SK-N-MC (cell line): ENCODE results near the gene SPINK9.

Experiments
- DNase-seq: peaks from one replicate; pipeline ENCODE4 v3.0.0-alpha.2; 2011; ENCODE audit warnings: low read depth, low spot score
- H3K27ac ChIP-seq: fragments of 200-600 bp; sonication (generic); 2 replicates; pipeline ENCODE4 v1.5.1; 2016; ENCODE audit warnings: mixed run types
- H3K36me3 ChIP-seq: fragments of 200-600 bp; sonication (generic); 2 replicates; pipeline ENCODE4 v1.6.1; 2017; ENCODE audit warnings: antibody characterized with exemption, low read length, mixed read lengths; ENCODE audit not compliant: insufficient read depth
- H3K4me3 ChIP-seq: fragments of 200-600 bp; sonication (generic); 2 replicates; pipeline ENCODE4 v1.5.1; 2016
- H3K9ac ChIP-seq: fragments of 200-600 bp; sonication (generic); 2 replicates; pipeline ENCODE4 v1.8.0; 2017; ENCODE audit warnings: mixed run types, mixed read lengths; ENCODE audit not compliant: insufficient read length
- H3K9me3 ChIP-seq: fragments of 200-600 bp; sonication (generic); 2 replicates; pipeline ENCODE4 v1.6.1; 2017; ENCODE audit warnings: low read depth, mild to moderate bottlenecking, antibody characterized with exemption, low read length, moderate library complexity, mixed read lengths
- EZH2 ChIP-seq: fragments of 200-600 bp; sonication (generic); IDR thresholded peaks from one replicate; pipeline ENCODE4 v1.6.1; 2017; ENCODE audit warnings: antibody characterized with exemption
- FOXP2 ChIP-seq: optimal IDR thresholded peaks from 2 replicates; pipeline ENCODE3; 2011; ENCODE audit warnings: mild to moderate bottlenecking, moderate library complexity; ENCODE audit not compliant: insufficient read depth; ENCODE audit errors: extremely low read length, control extremely low read depth
- POLR2AphosphoS5 ChIP-seq: IDR thresholded peaks from 2 replicates; pipeline ENCODE4 v1.6.1; 2012; ENCODE audit warnings: mild to moderate bottlenecking, low read depth, low read length, borderline replicate concordance

Gene SPINK9

DNA sequence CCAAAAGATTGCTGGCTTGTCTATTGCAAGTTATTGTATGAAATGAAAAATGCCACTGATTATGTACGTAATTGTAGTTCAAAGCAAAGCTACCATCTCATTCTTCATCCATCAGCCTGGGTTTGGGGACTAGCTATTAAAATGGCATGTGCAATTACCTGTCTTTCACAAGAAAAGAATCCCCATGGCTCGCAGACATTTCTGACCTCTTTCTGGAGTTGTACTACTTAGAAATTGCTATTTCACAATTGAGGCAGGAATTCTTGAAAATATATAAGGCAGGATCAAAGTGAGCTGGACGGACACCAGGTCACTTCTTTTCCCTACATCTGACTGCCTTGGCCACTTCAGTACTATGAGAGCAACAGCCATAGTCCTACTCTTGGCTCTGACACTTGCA is at the start of gene SPINK9:
Gene SPINK9 (plus strand): TSS at position 301 of the 400 bp plus-strand sequence. CDS start 55 bp downstream, at position 356.
- Histone ChIP-seq H3K27ac (no peak within 1 kb of the TSS), H3K4me3 (no peak within 1 kb of the TSS), H3K36me3 (no peaks in the 10 kb centered on the region), H3K9me3 (no peaks in the 10 kb centered on the region), H3K9ac (no peak within 1 kb of the TSS)
- no peak for TF ChIP-seq FOXP2
- no peak for TF ChIP-seq POLR2AphosphoS5
- no peak for DNase-seq

DNA sequence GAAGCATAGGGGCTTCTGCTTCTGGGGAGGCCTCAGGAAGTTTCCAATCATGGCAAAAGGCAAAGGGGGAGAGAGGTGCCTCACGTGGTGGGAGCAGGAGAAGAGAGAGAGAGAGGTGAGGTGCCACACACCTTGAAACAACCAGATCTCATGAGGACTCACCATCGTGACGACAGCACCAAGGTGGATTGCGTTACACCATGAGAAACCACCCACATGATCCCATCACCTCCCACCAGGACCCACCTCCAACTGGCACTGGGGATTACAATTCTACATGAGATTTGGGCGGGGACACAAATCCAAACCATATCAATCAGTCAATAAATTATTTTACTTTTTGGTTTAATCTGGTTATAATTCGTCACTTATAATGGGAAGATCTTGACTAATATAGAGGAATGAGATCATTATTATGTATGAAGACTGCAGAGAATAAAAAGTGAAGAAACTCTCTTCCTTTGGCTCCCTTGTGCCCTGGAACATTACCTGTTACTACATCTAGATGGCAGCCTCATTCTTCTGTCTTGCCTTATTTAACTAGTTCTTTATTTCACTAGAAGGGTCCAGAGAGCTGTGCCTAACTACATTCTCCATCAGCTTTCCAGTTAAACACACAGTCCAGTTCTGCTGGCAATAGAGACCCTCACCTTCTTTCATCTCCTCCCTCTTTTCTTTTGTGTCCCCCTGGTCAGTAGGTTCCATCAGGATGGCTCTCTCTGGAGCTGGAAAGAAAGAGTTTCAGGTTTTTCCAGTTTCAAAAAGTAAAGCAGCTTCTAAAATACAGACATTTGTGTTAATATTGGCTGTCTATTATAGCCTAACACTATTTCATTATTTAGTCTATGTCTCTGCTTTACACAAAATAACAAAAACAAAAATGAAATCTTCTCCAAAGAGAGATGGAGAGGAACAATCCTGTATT is 44.8 kb upstream of the SPINK9 start:
- Histone ChIP-seq H3K27ac (no peak overlapping the region), H3K9me3 (no peaks in the 10 kb centered on the region), H3K36me3 (no peaks in the 10 kb centered on the region), H3K4me3 (no peak overlapping the region), H3K9ac (no peak overlapping the region)
- TF ChIP-seq EZH2 (no peak), POLR2AphosphoS5 (no peak), FOXP2 (no peak)
- DNase-seq = no peak

GRCh38 chr5:148297731-148298130 is 37.6 kb upstream of the SPINK9 start:
- Histone ChIP-seq H3K4me3 (no peak overlapping the region), H3K9me3 (no peaks in the 10 kb centered on the region), H3K36me3 (no peaks in the 10 kb centered on the region), H3K27ac (no peak overlapping the region), H3K9ac (no peak overlapping the region)
- TF ChIP-seq EZH2 (no peak), POLR2AphosphoS5 (no peak), FOXP2 (no peak)
- peak; percentile 30 for DNase-seq

GRCh38 chr5:148306446-148306845 is 28.9 kb upstream of the SPINK9 start:
- Histone ChIP-seq H3K9me3 (no peaks in the 10 kb centered on the region), H3K9ac (no peak overlapping the region), H3K36me3 (no peaks in the 10 kb centered on the region), H3K27ac (no peak overlapping the region), H3K4me3 (no peak overlapping the region)
- TF ChIP-seq POLR2AphosphoS5 = no peak
- no peak for TF ChIP-seq FOXP2
- no peak for TF ChIP-seq EZH2
- DNase-seq = no peak

DNA sequence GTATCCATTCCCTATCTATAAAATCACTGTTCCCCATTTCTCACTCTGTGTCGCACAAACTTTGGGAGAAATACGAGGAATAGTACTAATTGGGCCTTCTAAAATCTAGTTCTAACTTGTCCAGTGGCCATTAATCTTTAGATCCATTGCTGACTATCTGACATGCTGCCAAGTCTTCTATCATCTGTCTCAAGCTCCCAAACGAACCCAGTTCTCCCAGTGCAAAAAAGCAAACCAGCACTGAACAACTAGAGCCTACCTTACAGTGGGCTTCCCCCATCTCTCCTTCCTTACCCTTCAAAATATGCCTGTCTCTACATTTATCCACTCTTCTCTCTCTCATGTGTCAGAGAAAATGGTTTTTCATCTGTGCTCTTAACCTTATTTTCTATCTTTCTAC is 26.3 kb upstream of the SPINK9 start:
- Histone ChIP-seq H3K9ac (no peak overlapping the region), H3K9me3 (no peaks in the 10 kb centered on the region), H3K4me3 (no peak overlapping the region), H3K36me3 (no peaks in the 10 kb centered on the region), H3K27ac (no peak overlapping the region)
- no peak for TF ChIP-seq EZH2
- no peak for TF ChIP-seq POLR2AphosphoS5
- no peak for TF ChIP-seq FOXP2
- DNase-seq = no peak

DNA sequence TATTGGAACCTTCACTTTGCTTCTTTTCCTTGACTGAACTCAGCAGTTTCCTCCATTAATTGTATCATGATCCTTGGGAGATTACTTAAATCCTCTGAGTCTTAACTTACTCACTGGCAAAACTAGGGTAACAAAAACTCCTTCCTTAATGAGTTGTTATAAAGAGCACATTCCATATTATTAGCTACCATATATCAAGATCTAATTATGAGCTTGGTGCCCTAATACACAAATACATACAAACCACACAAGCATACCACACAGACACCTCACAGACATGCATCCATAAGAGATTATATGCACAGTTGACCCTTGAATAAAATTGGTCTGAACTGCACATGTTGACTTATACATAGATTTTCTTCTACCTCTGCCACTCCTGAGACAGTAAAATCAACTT is 25.6 kb upstream of the SPINK9 start:
- Histone ChIP-seq H3K4me3 (no peak overlapping the region), H3K9ac (no peak overlapping the region), H3K27ac (no peak overlapping the region), H3K9me3 (no peaks in the 10 kb centered on the region), H3K36me3 (no peaks in the 10 kb centered on the region)
- DNase-seq = no peak
- TF ChIP-seq EZH2 (no peak), POLR2AphosphoS5 (no peak), FOXP2 (no peak)

- no peaks in the 10 kb centered on the region for H3K9me3 ChIP-seq
- no peak overlapping the region for H3K27ac ChIP-seq
- no peak for TF ChIP-seq FOXP2
- TF ChIP-seq POLR2AphosphoS5 = no peak
- no peak for TF ChIP-seq EZH2
- no peak for DNase-seq
- H3K36me3 ChIP-seq = no peaks in the 10 kb centered on the region
- no peak overlapping the region for H3K9ac ChIP-seq
- H3K4me3 ChIP-seq = no peak overlapping the region
Measured at GRCh38 chr5:148311484-148311883, 23.9 kb upstream of the SPINK9 start.

DNA sequence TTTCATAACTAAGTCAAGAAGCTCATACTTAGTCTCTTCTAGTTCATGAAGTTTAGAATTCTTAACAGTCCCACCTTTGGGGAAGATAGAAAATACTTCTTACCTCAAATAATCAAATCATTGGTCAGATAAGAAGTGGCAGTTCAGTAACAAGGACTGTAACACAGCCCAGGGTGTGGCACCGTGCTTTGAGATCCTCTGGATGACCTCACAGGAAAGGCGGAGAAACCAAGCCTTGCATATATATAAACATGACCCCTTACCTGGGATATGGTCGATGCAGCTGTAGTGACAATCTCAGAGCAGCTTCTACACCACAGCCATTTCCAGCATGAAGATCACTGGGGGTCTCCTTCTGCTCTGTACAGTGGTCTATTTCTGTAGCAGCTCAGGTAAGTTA is 23.2 kb upstream of the SPINK9 start, which contains the start of gene SPINK7:
Gene SPINK7 (plus strand): TSS at position 271 of the 400 bp plus-strand sequence. CDS start 61 bp downstream, at position 332.
- no peaks in the 10 kb centered on the region for H3K36me3 ChIP-seq
- DNase-seq = no peak
- H3K9ac ChIP-seq = no peak within 1 kb of the TSS
- TF ChIP-seq POLR2AphosphoS5 (no peak), EZH2 (no peak)
- H3K9me3 ChIP-seq = no peaks in the 10 kb centered on the region
- H3K4me3 ChIP-seq = no peak within 1 kb of the TSS
- no peak within 1 kb of the TSS for H3K27ac ChIP-seq
